GM23338 (cell line): ENCODE data around the gene ZSWIM9.

Experiments used
- CREB1 ChIP-seq: fragments of 250-450 bp; sonication (Bioruptor Pico); IDR thresholded peaks from 2 replicates; pipeline ENCODE4 v1.5.0; 2020; ENCODE audit warnings: low read depth, mild to moderate bottlenecking, moderate library complexity
- CTCF ChIP-seq, 2 experiments: fragments of 200-600 bp in 1 of 2; sonication (generic) in 1 of 2; conservative IDR thresholded peaks; 2 replicates each; pipeline versions ENCODE4 v1.5.1 to v1.6.1; 2016 to 2017; ENCODE audit warnings: antibody characterized with exemption in 2 of 2, low read depth in 2 of 2, mild to moderate bottlenecking in 2 of 2, moderate library complexity in 1 of 2
- EZH2 ChIP-seq: fragments of 200-600 bp; sonication (generic); IDR thresholded peaks from one replicate; pipeline ENCODE4 v1.8.0; 2017; ENCODE audit warnings: antibody characterized with exemption, mild to moderate bottlenecking, low read depth; ENCODE audit not compliant: unreplicated experiment
- EZH2phosphoT487 ChIP-seq: fragments of 200-600 bp; sonication (generic); IDR thresholded peaks from one replicate; pipeline ENCODE4 v1.8.1; 2018; ENCODE audit warnings: antibody characterized with exemption; ENCODE audit not compliant: unreplicated experiment
- POLR2AphosphoS5 ChIP-seq: IDR thresholded peaks from 2 replicates; pipeline ENCODE4 v1.6.1; 2016; ENCODE audit warnings: antibody characterized with exemption, low read depth
- REST ChIP-seq: IDR thresholded peaks from one replicate; pipeline ENCODE4 v1.6.1; 2018; ENCODE audit warnings: antibody characterized with exemption; ENCODE audit not compliant: unreplicated experiment
- ZNF331 ChIP-seq: fragments of 250-450 bp; sonication (Bioruptor Pico); IDR thresholded peaks from 2 replicates; pipeline ENCODE4 v1.5.0; 2020; ENCODE audit warnings: low read depth, mild to moderate bottlenecking, moderate library complexity
- ZNF462 ChIP-seq: fragments of 250-450 bp; sonication (Bioruptor Pico); IDR thresholded peaks from 2 replicates; pipeline ENCODE4 v1.5.0; 2020; ENCODE audit warnings: mild to moderate bottlenecking, moderate library complexity

- TF ChIP-seq CTCF (conservative IDR thresholded peaks at IDR 0.05; ENCODE audit: low read depth in 2 of 2) (no peak), EZH2 (no peak), EZH2phosphoT487 (no peak), POLR2AphosphoS5 (no peak), CREB1 (CRISPR knock-in tag) (no peak), ZNF462 (CRISPR knock-in tag) (no peak), REST (no peak), ZNF331 (CRISPR knock-in tag) (no peak)
These were observed 5.1 kb downstream of the ZSWIM9 start for GRCh38 chr19:48175578-48175977.
